K562 (cell line): ENCODE data around the gene LGALS8. TPM values are rescaled to one million over a fixed set of nuclear protein-coding genes. Genes with fewer than 3 reads are reported as not detected.

Experiments
- ARID2 ChIP-seq: fragments of 450-650 bp; IDR thresholded peaks from 2 replicates; pipeline ENCODE4 v1.6.1; 2017; ENCODE audit warnings: antibody characterized with exemption, mild to moderate bottlenecking
- CBFA2T3 ChIP-seq: fragments of 450-650 bp; IDR thresholded peaks from 2 replicates; pipeline ENCODE4 v1.6.1; 2017
- EHMT2 ChIP-seq: fragments of 450-650 bp; IDR thresholded peaks from 2 replicates; pipeline ENCODE4 v1.6.1; 2018; ENCODE audit warnings: antibody characterized with exemption
- FOSL1 ChIP-seq: fragments of 200-800 bp; sonication (Bioruptor generic); conservative IDR thresholded peaks from 2 replicates; pipeline ENCODE4 v1.6.1; 2016; ENCODE audit warnings: missing genetic modification characterization, missing compliant biosample characterization
- FOXM1 ChIP-seq, 2 experiments: fragments of 450-650 bp in 1 of 2; sonication (generic) in 1 of 2; formaldehyde crosslinking in 1 of 2; IDR thresholded peaks; 2 replicates each; pipeline versions ENCODE4 v1.6.1 to v1.9.0; 2017 to 2022; ENCODE audit warnings: low read depth in 2 of 2, mild to moderate bottlenecking in 2 of 2, missing genetic modification reagents in 1 of 2, moderate library complexity in 1 of 2
- IRF9 ChIP-seq: fragments of 450-650 bp; IDR thresholded peaks from 2 replicates; pipeline ENCODE4 v1.6.1; 2016; ENCODE audit warnings: missing biosample characterization, missing genetic modification characterization
- MEIS2 ChIP-seq: fragments of 450-650 bp; IDR thresholded peaks from 2 replicates; pipeline ENCODE4 v1.6.1; 2014; ENCODE audit warnings: mild to moderate bottlenecking; ENCODE audit not compliant: partially characterized antibody
- NR2C1 ChIP-seq, 2 experiments: fragments of 450-650 bp; IDR thresholded peaks; 2 replicates each; pipeline ENCODE4 v1.6.1; 2017; ENCODE audit warnings: mild to moderate bottlenecking in 2 of 2, antibody characterized with exemption in 1 of 2, inconsistent platforms in 1 of 2, missing compliant biosample characterization in 1 of 2, missing genetic modification characterization in 1 of 2
- NR3C1 ChIP-seq: sonication (generic); formaldehyde crosslinking; IDR thresholded peaks from 2 replicates; pipeline ENCODE4 v1.8.1; 2022; ENCODE audit warnings: missing genetic modification reagents
- PKNOX1 ChIP-seq: fragments of 450-650 bp; IDR thresholded peaks from 2 replicates; pipeline ENCODE4 v1.6.1; 2016
- SIX5 ChIP-seq, 2 experiments: IDR thresholded peaks; 2 replicates each; pipeline ENCODE4 v1.6.1; 2011; ENCODE audit warnings: low read length in 2 of 2, borderline replicate concordance in 1 of 2, low read depth in 1 of 2, mild to moderate bottlenecking in 1 of 2, moderate library complexity in 1 of 2; ENCODE audit not compliant: insufficient read depth in 1 of 2
- SOX6 ChIP-seq: fragments of 450-650 bp; IDR thresholded peaks from 2 replicates; pipeline ENCODE4 v1.6.1; 2014; ENCODE audit warnings: mild to moderate bottlenecking
- ZBTB2 ChIP-seq: fragments of 450-650 bp; IDR thresholded peaks from 2 replicates; pipeline ENCODE4 v1.6.1; 2016; ENCODE audit warnings: antibody characterized with exemption
- ZFP30 ChIP-seq: fragments of 250-450 bp; sonication (Bioruptor Pico); IDR thresholded peaks from 2 replicates; pipeline ENCODE4 v1.8.0; 2022; ENCODE audit warnings: moderate library complexity, mild to moderate bottlenecking, inconsistent platforms, borderline replicate concordance
- ZNF324 ChIP-seq: fragments of 250-450 bp; sonication (Bioruptor Pico); IDR thresholded peaks from 2 replicates; pipeline ENCODE4 v1.4.0; 2020; ENCODE audit warnings: mild to moderate bottlenecking
- ZNF407 ChIP-seq: fragments of 450-650 bp; IDR thresholded peaks from 2 replicates; pipeline ENCODE4 v1.6.1; 2016; ENCODE audit warnings: low read depth
- polyA plus RNA-seq, 8 experiments: library from polyadenylated mRNA; depleted of rRNA in 4 of 8; stranded (reverse) in 5 of 8; unstranded in 3 of 8; fragments of >200 nt; fragmentation: Nextera tagmentation in 2 of 8; fragmentation: Illumina TruSeq in 1 of 8; extraction: Ambion mirVana in 2 of 8; extraction: Trizol in 1 of 8; gene quantifications; 2 replicates each; pipeline versions ENCODE4 v1.2.1 to v1.2.3, GENCODE V29; 2011 to 2014; ENCODE audit warnings: inconsistent platforms in 1 of 8, missing spikeins in 1 of 8
- total RNA-seq, 7 experiments: library from RNA; depleted of rRNA in 6 of 7; stranded (reverse); fragments of >200 nt in 6 of 7; fragmentation: Illumina TruSeq in 2 of 7; extraction: Trizol in 2 of 7; gene quantifications; 2 replicates each; pipeline versions ENCODE4 v1.2.1 to v1.2.3, GENCODE V29; 2011 to 2021; ENCODE audit warnings: low replicate concordance in 1 of 7

LGALS8 gene
- total and polyA plus RNA-seq, 9 of the 15 experiments (the other 6 are each of a cell fraction or from before 2014, with no cell fraction given) = 57.4 to 87.7 (median 70.3) TPM

GRCh38 chr1:236532850-236533249, 9.1 kb downstream of the LGALS8 start (continued):
- TF ChIP-seq ZNF407 = no peak
- TF ChIP-seq NR2C1 (IDR thresholded peaks at IDR 0.05) = peak; percentile 89
- peak; percentile 93 for TF ChIP-seq NR2C1 (tag; IDR thresholded peaks at IDR 0.05)
- TF ChIP-seq ZBTB2 = 0 out of 2 replicates have a peak, but pooled peaks have one; percentile 53
- no peak for TF ChIP-seq SIX5 (IDR thresholded peaks at IDR 0.05; ENCODE audit: borderline replicate concordance in 1 of 2, insufficient read depth in 1 of 2, low read depth in 1 of 2, low read length in 2 of 2)
- no peak for TF ChIP-seq ARID2
- no peak for TF ChIP-seq ZNF324 (CRISPR knock-in tag)
- peak; percentile 58 for TF ChIP-seq EHMT2
- peak; percentile 43; the same call in 1 of the 2 replicates for TF ChIP-seq FOSL1 (tag)
- peak; percentile 96 for TF ChIP-seq PKNOX1
- no peak for TF ChIP-seq ZFP30 (CRISPR knock-in tag)
- no peak for TF ChIP-seq NR3C1 (CRISPR knock-in tag)
- peak; percentile 95 for TF ChIP-seq CBFA2T3
- TF ChIP-seq SOX6 = peak; percentile 84
- TF ChIP-seq IRF9 (tag) = no peak
- 0 out of 2 replicates have a peak, but pooled peaks have one; percentile 50 for TF ChIP-seq FOXM1 (IDR thresholded peaks at IDR 0.05; ENCODE audit: low read depth)
- no peak for TF ChIP-seq FOXM1 (CRISPR knock-in tag; IDR thresholded peaks at IDR 0.05; ENCODE audit: low read depth)
- peak; percentile 94 for TF ChIP-seq MEIS2
